Right cardiac atrium (tissue), 5 donors: ENCODE measurements around the gene PARD6G. TPM values are rescaled to one million over a fixed set of nuclear protein-coding genes. Genes with fewer than 3 reads are reported as not detected.

ENCODE experiments used
- ATAC-seq, 2 donors: fragments of 200-7000 bp; cut with Tn5 transposase; one replicate each; pipeline versions ENCODE4 v1.8.0 to v1.9.1; 2020; ENCODE audit warnings: moderate library complexity in 2 of 2, mild to moderate bottlenecking in 1 of 2
- DNase-seq, 3 donors: peaks; one replicate each; pipeline ENCODE4 v3.0.0-alpha.2; 2020
- H3K27ac ChIP-seq: one replicate; pipeline ENCODE4 v1.5.1; 2013; ENCODE audit warnings: mild to moderate bottlenecking, low read length, control low read depth, moderate library complexity
- H3K27me3 ChIP-seq: one replicate; pipeline ENCODE4 v1.6.1; 2013; ENCODE audit not compliant: control insufficient read depth, insufficient read depth
- H3K4me1 ChIP-seq: one replicate; pipeline ENCODE4 v1.6.1; 2013; ENCODE audit warnings: low read length; ENCODE audit not compliant: control insufficient read depth, insufficient read depth
- H3K4me3 ChIP-seq: one replicate; pipeline ENCODE4 v1.5.1; 2013; ENCODE audit warnings: low read length, control low read depth
- H3K9me3 ChIP-seq: one replicate; pipeline ENCODE4 v1.6.1; 2013; ENCODE audit warnings: low read length; ENCODE audit not compliant: control insufficient read depth
- WGBS: extraction: QIAGEN DNeasy Blood & Tissue Kit; methylation state at CpG from one replicate; pipeline ENCODE4 v1.1.7; 2013; 5-methylcytosine and 5-hydroxymethylcytosine counted together
- intact Hi-C, 4 donors: fragments of 100-400 bp; cut with DNase I; formaldehyde crosslinking; loops; one replicate each; pipeline versions ENCODE4 v1.11.0 to v1.14.0; 2022 to 2023
- polyA plus RNA-seq: library from polyadenylated mRNA; stranded (reverse); fragments of 200-250 nt; gene quantifications from one replicate; pipeline ENCODE4 v1.2.3, GENCODE V29; 2013
- total RNA-seq, 4 donors: library from RNA; stranded (reverse); fragmentation: NEBNext Ultra II Directional; extraction: Animal tissue kit (Norgen Biotek cat#: 25700); gene quantifications; one replicate each; pipeline ENCODE4 v1.2.1, GENCODE V29; 2021
- donor health status: healthy with polysubstance abuse.
- donor health status: DM: no; HTN: yes; CAD: no.
- donor health status: DM: no; HTN: no; CAD: no.
- donor health status: DM: no; HTN: yes; CAD: no; lungs with severe emphysema.
- donor health status: DM: yes; HTN: yes; CAD: no.

The PARD6G gene
- total and polyA plus RNA-seq, 5 donors: 2.5 to 5.0 (median 4.4) TPM

GRCh38 chr18:80175451-80176204 is 71.7 kb downstream of the PARD6G start:
- Histone ChIP-seq H3K4me1 (no peaks in the 10 kb centered on the region), H3K27ac (no peak overlapping the region), H3K4me3 (no peak overlapping the region), H3K9me3 (no peaks in the 10 kb centered on the region), H3K27me3 (no peaks in the 10 kb centered on the region)
- intact Hi-C loops: no loop called here
- DNase-seq (no peak), ATAC-seq (no peak)
- WGBS: 81% methylated on average over 18 of the region's 18 CpGs

GRCh38 chr18:80173060-80173459 is 74.3 kb downstream of the PARD6G start:
- Histone ChIP-seq H3K4me1 (no peaks in the 10 kb centered on the region), H3K4me3 (no peak overlapping the region), H3K27ac (no peak overlapping the region), H3K27me3 (no peaks in the 10 kb centered on the region), H3K9me3 (no peaks in the 10 kb centered on the region)
- no peak for DNase-seq
- intact Hi-C loops: no loop called here
- 89% methylated on average over 10 of the region's 10 CpGs for WGBS
- ATAC-seq: no peak

- Histone ChIP-seq H3K9me3 (no peaks in the 10 kb centered on the region), H3K27ac (no peak overlapping the region), H3K4me3 (no peak overlapping the region), H3K4me1 (no peaks in the 10 kb centered on the region), H3K27me3 (no peaks in the 10 kb centered on the region)
- no peak for ATAC-seq
- no peak for DNase-seq
- WGBS: 86% methylated on average over 4 of the region's 4 CpGs
- intact Hi-C loops: no loop called here
These were observed 75.3 kb downstream of the PARD6G start for GRCh38 chr18:80172056-80172455.

DNA sequence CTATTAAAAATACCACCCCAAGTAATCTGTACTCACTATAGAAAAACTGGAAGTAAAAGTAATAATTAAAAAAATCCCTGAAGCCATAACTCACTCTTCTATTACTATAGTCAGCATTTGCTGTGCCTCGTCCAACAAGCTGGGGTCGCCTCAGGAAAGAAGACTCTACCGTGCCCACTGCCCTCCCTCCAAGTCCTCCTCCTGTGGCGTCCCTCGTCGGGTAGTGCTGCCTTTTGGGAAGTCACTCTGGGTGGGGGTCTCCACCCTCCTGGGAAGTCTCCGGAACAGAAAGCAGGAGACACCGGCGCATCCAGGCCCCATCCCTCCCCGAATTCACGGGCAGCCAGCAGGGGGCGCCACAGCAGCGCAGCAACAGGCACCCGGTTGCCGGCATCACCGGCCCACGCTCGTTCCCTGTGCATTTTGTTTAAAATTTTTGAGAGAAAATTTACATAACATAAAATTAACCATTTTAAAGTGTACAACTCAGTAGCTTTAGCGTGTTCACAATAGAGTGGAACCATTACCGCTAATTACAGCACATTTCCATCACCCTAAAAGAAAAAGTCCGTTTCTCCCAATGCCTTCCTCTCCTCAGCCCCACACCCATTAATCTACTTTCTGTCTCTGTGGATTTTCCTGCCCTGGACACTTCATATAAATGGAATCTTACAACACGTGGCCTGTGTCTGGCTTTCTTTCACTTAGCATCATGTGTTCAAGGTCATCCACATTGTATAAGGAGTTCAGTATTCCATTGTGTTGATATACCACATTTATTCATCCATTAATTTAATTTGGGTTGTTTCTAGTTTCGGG is 76.1 kb downstream of the PARD6G start:
- peak; percentile 70 to 83 (median 82) for DNase-seq
- WGBS: 27% methylated on average over 23 of the region's 23 CpGs
- no peaks in the 10 kb centered on the region for H3K9me3 ChIP-seq
- H3K27ac ChIP-seq: no peak overlapping the region
- H3K4me3 ChIP-seq: no peak overlapping the region
- peak; percentile 58 to 73 for ATAC-seq
- H3K4me1 ChIP-seq: no peaks in the 10 kb centered on the region
- intact Hi-C loops: no loop called here
- H3K27me3 ChIP-seq: no peaks in the 10 kb centered on the region

DNA sequence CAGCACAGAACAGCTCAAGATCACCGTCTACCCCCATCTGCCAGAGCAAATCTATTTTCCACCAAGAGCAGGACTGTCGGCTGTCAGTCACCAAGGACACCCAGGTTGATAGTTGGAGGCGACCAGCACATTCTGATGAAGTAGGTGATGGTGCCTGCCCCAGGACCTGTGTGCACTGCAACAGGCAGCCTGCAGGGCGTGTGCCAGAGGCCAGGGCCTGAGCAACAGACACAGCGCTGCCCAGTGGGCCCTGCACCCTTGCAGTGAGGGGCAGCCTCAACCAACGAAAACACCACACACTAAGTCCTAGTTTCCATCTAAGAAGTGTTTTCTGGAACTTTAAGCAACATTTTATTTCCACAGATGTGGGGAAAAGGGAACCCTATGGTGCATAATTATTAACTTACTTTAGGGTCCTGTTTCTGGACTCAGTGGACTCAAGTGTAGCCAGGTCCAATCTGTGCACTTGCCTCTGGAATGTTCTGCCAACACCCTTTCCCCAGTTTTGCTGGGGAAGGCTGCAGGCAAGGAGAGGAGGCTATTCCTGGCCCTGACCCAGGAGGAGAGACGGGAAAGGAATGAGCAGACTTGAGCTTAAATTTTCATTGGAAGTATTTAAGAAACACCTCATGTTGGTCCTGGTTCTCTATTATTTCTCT is 76.8 kb downstream of the PARD6G start:
- Histone ChIP-seq H3K4me3 (no peak overlapping the region), H3K27ac (no peak overlapping the region), H3K9me3 (no peaks in the 10 kb centered on the region), H3K4me1 (no peaks in the 10 kb centered on the region), H3K27me3 (no peaks in the 10 kb centered on the region)
- intact Hi-C loops: no loop called here
- WGBS: 84% methylated on average over 7 of the region's 7 CpGs
- no peak for ATAC-seq
- DNase-seq: no peak

GRCh38 chr18:80169607-80170006 is 77.7 kb downstream of the PARD6G start:
- H3K27me3 ChIP-seq: no peaks in the 10 kb centered on the region
- H3K9me3 ChIP-seq: no peaks in the 10 kb centered on the region
- no peak overlapping the region for H3K27ac ChIP-seq
- intact Hi-C loops: no loop called here
- H3K4me3 ChIP-seq: no peak overlapping the region
- DNase-seq (no peak), ATAC-seq (no peak)
- H3K4me1 ChIP-seq: no peaks in the 10 kb centered on the region
- WGBS: 89% methylated on average over 17 of the region's 17 CpGs

DNA sequence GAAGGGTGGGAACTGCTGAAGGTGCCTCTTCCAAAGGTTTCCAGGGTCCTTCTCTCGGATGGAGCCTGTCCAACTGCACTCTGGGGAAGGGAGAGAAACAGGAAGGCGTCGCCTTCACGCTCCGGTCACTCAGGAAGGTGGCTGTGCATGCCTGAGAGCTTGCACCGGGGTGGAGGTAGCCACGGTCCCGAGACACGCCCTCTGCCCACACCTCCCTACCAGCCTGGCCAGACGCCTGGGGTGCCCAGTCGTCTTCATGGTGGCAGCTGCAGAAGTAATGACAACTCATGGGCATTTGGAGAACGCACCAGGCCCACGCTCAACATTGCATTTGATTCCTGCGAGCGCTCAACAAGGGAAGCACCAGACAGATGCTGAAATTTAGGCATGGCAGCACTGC is 78.3 kb downstream of the PARD6G start:
- no peaks in the 10 kb centered on the region for H3K27me3 ChIP-seq
- intact Hi-C loops: no loop called here
- no peaks in the 10 kb centered on the region for H3K9me3 ChIP-seq
- no peak overlapping the region for H3K4me3 ChIP-seq
- no peak overlapping the region for H3K27ac ChIP-seq
- no peak for ATAC-seq
- no peaks in the 10 kb centered on the region for H3K4me1 ChIP-seq
- no peak for DNase-seq
- WGBS: 88% methylated on average over 15 of the region's 15 CpGs

DNA sequence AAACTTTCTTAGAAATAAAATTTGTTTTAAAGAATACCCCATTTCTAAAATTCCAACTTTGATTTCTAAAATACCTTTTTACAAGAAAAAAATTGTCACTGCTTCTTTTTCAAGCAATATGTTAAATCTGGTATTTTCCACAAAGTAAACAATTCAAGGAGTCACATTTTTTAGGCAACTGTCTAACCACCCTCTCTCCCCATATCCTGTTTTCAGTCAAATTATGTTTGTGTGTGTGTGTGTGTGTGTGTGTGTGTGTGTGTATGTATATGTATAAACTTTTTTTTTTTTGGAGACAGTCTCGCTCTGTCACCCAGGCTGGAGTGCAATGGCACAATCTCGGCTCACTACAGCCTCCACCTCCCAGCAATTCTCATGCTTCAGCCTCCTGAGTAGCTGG is 79.0 kb downstream of the PARD6G start:
- 92% methylated on average over 2 of the region's 2 CpGs for WGBS
- DNase-seq (no peak), ATAC-seq (no peak)
- no peak overlapping the region for H3K4me3 ChIP-seq
- H3K4me1 ChIP-seq: no peaks in the 10 kb centered on the region
- no peaks in the 10 kb centered on the region for H3K9me3 ChIP-seq
- H3K27ac ChIP-seq: no peak overlapping the region
- H3K27me3 ChIP-seq: no peaks in the 10 kb centered on the region
- intact Hi-C loops: no loop called here

GRCh38 chr18:80167931-80168330 is 79.4 kb downstream of the PARD6G start:
- Histone ChIP-seq H3K4me3 (no peak overlapping the region), H3K4me1 (no peaks in the 10 kb centered on the region), H3K27ac (no peak overlapping the region), H3K9me3 (no peaks in the 10 kb centered on the region), H3K27me3 (no peaks in the 10 kb centered on the region)
- WGBS: 73% methylated on average over 13 of the region's 13 CpGs
- ATAC-seq (no peak), DNase-seq (no peak)
- intact Hi-C loops: no loop called here

- intact Hi-C loops: no loop called here
- H3K4me3 ChIP-seq: no peak overlapping the region
- 90% methylated on average over 9 of the region's 9 CpGs for WGBS
- H3K9me3 ChIP-seq: no peaks in the 10 kb centered on the region
- no peak for DNase-seq
- H3K27ac ChIP-seq: no peak overlapping the region
- no peaks in the 10 kb centered on the region for H3K27me3 ChIP-seq
- H3K4me1 ChIP-seq: no peaks in the 10 kb centered on the region
- no peak for ATAC-seq
These were observed 80.0 kb downstream of the PARD6G start for GRCh38 chr18:80167331-80167730.

DNA sequence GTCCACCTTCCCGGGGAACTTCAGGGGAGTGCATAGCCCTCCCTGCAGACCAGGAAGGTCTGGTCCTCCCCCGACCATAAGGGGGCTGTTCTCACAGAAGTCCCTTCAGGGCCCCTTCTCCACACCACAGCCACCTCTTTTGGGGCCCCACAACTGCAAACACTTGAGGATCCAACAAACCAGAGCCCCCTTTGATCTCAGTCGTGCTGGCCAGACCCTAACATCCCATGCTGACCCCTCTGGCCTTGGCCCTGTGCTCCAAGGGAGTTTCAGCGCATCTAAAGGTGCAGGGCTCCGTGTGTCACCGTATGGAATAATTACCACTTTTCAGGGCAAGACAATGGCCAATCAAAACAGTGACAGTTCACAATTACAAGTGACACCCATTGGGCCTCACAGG is 80.6 kb downstream of the PARD6G start:
- H3K4me1 ChIP-seq: no peaks in the 10 kb centered on the region
- intact Hi-C loops: no loop called here

More for the DNA sequence above, 80.6 kb downstream of the PARD6G start:
- WGBS: 84% methylated on average over 6 of the region's 6 CpGs
- ATAC-seq (no peak), DNase-seq (no peak)
- H3K27me3 ChIP-seq: no peaks in the 10 kb centered on the region
- no peak overlapping the region for H3K27ac ChIP-seq
- no peak overlapping the region for H3K4me3 ChIP-seq
- no peaks in the 10 kb centered on the region for H3K9me3 ChIP-seq
